Nephron (organoid): Measurements from ENCODE around the gene TMEM203.
A peak's percentile ranks its signal among the peaks of the same experiment; 100 is the strongest.
"Not testable (repeated sequence)": the region's sequence is repeated elsewhere in the genome, so short reads cannot be mapped to it uniquely, and the experiment has no call there.

Experiments used
- H3K27ac Mint-ChIP-seq, 3 experiments: 2 replicates each; pipeline ENCODE4 v1.8.0; 2020; ENCODE audit warnings: mixed read lengths in 3 of 3, mild to moderate bottlenecking in 2 of 3, moderate library complexity in 1 of 3
- H3K27me3 Mint-ChIP-seq: 2 replicates; pipeline ENCODE4 v1.8.0; 2021; ENCODE audit warnings: low read depth, mild to moderate bottlenecking, moderate library complexity, mixed read lengths
- H3K36me3 Mint-ChIP-seq: 2 replicates; pipeline ENCODE4 v1.8.0; 2020; ENCODE audit warnings: low read depth, mixed read lengths
- H3K4me1 Mint-ChIP-seq: 2 replicates; pipeline ENCODE4 v1.8.0; 2020; ENCODE audit warnings: mixed read lengths
- H3K4me3 Mint-ChIP-seq, 3 experiments: 2 replicates each; pipeline ENCODE4 v1.8.0; 2020; ENCODE audit warnings: mild to moderate bottlenecking in 3 of 3, mixed read lengths in 3 of 3, moderate library complexity in 2 of 3
- H3K9me3 Mint-ChIP-seq: 2 replicates; pipeline ENCODE4 v1.8.0; 2020; ENCODE audit warnings: mixed read lengths
- TF ChIP-seq, protein P1 (sequence below), 3 experiments: fragments of 200-600 bp; sonication (generic); IDR thresholded peaks; one replicate each; pipeline ENCODE4 v1.5.0; 2021; ENCODE audit warnings: antibody characterized with exemption in 3 of 3; ENCODE audit not compliant: unreplicated experiment in 3 of 3

The TMEM203 gene

GRCh38 chr9:137245450-137246421 is 40.3 kb upstream of the TMEM203 start:
- Mint-ChIP-seq H3K27me3 (no peaks in the 10 kb centered on the region), H3K4me1 (peaks cover 24% of the 10 kb centered on the region), H3K9me3 (no peaks in the 10 kb centered on the region), H3K4me3 (peak overlapping the region in 2 of 3 experiments; percentile 10 to 19), H3K27ac (no peak overlapping the region), H3K36me3 (peaks cover 19% of the 10 kb centered on the region)
- TF ChIP-seq, protein P1, sequence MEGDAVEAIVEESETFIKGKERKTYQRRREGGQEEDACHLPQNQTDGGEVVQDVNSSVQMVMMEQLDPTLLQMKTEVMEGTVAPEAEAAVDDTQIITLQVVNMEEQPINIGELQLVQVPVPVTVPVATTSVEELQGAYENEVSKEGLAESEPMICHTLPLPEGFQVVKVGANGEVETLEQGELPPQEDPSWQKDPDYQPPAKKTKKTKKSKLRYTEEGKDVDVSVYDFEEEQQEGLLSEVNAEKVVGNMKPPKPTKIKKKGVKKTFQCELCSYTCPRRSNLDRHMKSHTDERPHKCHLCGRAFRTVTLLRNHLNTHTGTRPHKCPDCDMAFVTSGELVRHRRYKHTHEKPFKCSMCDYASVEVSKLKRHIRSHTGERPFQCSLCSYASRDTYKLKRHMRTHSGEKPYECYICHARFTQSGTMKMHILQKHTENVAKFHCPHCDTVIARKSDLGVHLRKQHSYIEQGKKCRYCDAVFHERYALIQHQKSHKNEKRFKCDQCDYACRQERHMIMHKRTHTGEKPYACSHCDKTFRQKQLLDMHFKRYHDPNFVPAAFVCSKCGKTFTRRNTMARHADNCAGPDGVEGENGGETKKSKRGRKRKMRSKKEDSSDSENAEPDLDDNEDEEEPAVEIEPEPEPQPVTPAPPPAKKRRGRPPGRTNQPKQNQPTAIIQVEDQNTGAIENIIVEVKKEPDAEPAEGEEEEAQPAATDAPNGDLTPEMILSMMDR (IDR thresholded peaks at IDR 0.05; ENCODE audit: unreplicated experiment in 3 of 3): no peak

GRCh38 chr9:137244486-137245449 is 39.3 kb upstream of the TMEM203 start:
- H3K36me3 Mint-ChIP-seq: peaks cover 19% of the 10 kb centered on the region
- H3K27ac Mint-ChIP-seq: peak overlapping the region in 1 of 3 experiments; percentile 61
- TF ChIP-seq, protein P1 (IDR thresholded peaks at IDR 0.05; ENCODE audit: unreplicated experiment in 3 of 3): no peak
- peaks cover 24% of the 10 kb centered on the region for H3K4me1 Mint-ChIP-seq
- H3K9me3 Mint-ChIP-seq: no peaks in the 10 kb centered on the region
- no peaks in the 10 kb centered on the region for H3K27me3 Mint-ChIP-seq
- peak overlapping the region in 2 of 3 experiments; percentile 17 to 89 for H3K4me3 Mint-ChIP-seq

DNA sequence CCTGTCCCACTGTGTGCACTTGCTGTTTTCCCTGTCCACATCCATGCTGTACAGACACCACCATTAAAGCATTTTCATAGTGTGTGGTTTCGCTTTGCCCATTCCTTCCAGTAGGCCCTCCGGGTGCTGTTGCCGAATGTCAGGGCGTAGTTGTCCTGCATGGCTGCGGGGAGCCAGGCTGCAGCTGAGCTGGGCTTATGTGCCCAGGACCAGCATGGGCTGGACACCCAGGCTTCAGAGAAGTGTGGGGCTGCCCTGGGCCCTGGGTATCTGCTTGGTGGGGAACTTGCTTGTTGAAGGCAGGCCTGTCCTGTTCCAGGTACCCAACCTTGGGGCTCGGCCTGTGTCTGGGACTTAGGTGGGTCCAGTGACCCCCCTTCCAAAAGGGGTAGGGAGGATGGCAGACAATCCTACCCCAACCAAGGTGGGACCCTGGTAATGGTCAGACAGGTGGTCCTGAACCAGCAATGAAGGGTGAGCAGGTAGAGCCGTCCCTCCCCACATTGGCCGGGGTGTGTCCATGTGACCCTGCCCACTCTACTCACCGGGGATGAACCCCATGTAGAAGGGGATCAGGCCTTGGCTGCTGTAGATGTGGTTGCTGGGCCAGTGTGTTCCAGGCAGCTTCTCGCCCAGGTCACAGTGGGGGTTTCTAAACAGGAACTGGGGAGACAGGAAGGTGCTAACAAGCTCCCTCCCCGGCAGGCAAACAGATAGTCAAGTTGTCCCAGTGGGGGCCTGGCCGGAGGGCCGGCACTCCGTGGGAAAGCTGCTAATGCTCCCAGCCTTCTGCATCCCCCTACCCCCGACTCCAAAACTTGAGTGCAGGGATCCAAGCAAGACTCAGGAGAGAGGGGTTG is 38.4 kb upstream of the TMEM203 start:
- TF ChIP-seq, protein P1 (IDR thresholded peaks at IDR 0.05; ENCODE audit: unreplicated experiment in 3 of 3): no peak
- Mint-ChIP-seq H3K4me3 (peak overlapping the region; percentile 89 to 96 (median 93)), H3K4me1 (peaks cover 27% of the 10 kb centered on the region), H3K27me3 (no peaks in the 10 kb centered on the region), H3K9me3 (no peaks in the 10 kb centered on the region), H3K27ac (peak overlapping the region in 2 of 3 experiments; percentile 61 to 65), H3K36me3 (peaks cover 19% of the 10 kb centered on the region)

DNA sequence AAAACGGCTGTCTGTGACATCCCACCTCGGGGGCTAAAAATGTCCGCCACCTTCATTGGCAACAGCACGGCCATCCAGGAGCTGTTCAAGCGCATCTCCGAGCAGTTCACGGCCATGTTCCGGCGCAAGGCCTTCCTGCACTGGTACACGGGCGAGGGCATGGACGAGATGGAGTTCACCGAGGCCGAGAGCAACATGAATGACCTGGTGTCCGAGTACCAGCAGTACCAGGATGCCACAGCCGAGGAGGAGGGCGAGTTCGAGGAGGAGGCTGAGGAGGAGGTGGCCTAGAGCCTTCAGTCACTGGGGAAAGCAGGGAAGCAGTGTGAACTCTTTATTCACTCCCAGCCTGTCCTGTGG is 37.8 kb upstream of the TMEM203 start:
- peak overlapping the region in 1 of 3 experiments; percentile 65 for H3K27ac Mint-ChIP-seq
- H3K4me3 Mint-ChIP-seq: peak overlapping the region; percentile 89 to 96 (median 93)
- H3K4me1 Mint-ChIP-seq: peaks cover 31% of the 10 kb centered on the region
- not testable (repeated sequence) for H3K27me3 Mint-ChIP-seq, H3K9me3 Mint-ChIP-seq
- H3K36me3 Mint-ChIP-seq: peaks cover 19% of the 10 kb centered on the region

GRCh38 chr9:137242269-137243203 is 37.1 kb upstream of the TMEM203 start:
- H3K4me1 Mint-ChIP-seq: peaks cover 34% of the 10 kb centered on the region
- peak overlapping the region; percentile 89 to 96 (median 93) for H3K4me3 Mint-ChIP-seq
- H3K9me3 Mint-ChIP-seq: no peaks in the 10 kb centered on the region
- H3K36me3 Mint-ChIP-seq: peaks cover 19% of the 10 kb centered on the region
- no peaks in the 10 kb centered on the region for H3K27me3 Mint-ChIP-seq
- TF ChIP-seq, protein P1 (IDR thresholded peaks at IDR 0.05; ENCODE audit: unreplicated experiment in 3 of 3): no peak
- peak overlapping the region; percentile 13 to 90 (median 74) for H3K27ac Mint-ChIP-seq
